Measurements from ENCODE around the gene RPS15. TPM values are rescaled to one million over a fixed set of nuclear protein-coding genes. Genes with fewer than 3 reads are reported as not detected.

RPS15 gene
- 697 TPM for total RNA-seq

GRCh38 chr19:1438035-1438932 lies at the start of gene RPS15:
Gene RPS15 (plus strand): TSS chr19:1438396. CDS start chr19:1438426, 30 bp downstream.

GRCh38 chr19:1401138-1401888 lies 36.9 kb upstream of the RPS15 start, which contains the start of gene GAMT:
Gene GAMT (minus strand): TSS chr19:1401542. CDS start chr19:1401476, 66 bp downstream.

GRCh38 chr19:1407528-1408299 lies 30.5 kb upstream of the RPS15 start, which contains the start of gene DAZAP1:
Gene DAZAP1 (plus strand): TSS chr19:1407586. CDS start chr19:1407774, 188 bp downstream.

GRCh38 chr19:1449467-1450442 lies 11.6 kb downstream of the RPS15 start, which contains the start of gene APC2:
Gene APC2 (plus strand): TSS chr19:1450121. CDS start chr19:1453002, 2,881 bp downstream.

GRCh38 chr19:1478934-1479707 lies 40.9 kb downstream of the RPS15 start, which contains the start of gene C19orf25:
Gene C19orf25 (minus strand): TSS chr19:1479215. CDS start chr19:1478903, 312 bp downstream.

Other genes with a start within 250 kb of the RPS15 start
- gene STK11, start 232.6 kb upstream of the RPS15 start, total RNA-seq = 78.9 TPM
- 2.3 TPM for gene CBARP, start 200.4 kb upstream of the RPS15 start, total RNA-seq
- 73.6 TPM for gene ATP5F1D, start 196.6 kb upstream of the RPS15 start, total RNA-seq
- 40.8 TPM for gene MIDN, start 189.8 kb upstream of the RPS15 start, total RNA-seq
- 748 TPM for gene CIRBP, start 169.1 kb upstream of the RPS15 start, total RNA-seq
- 16.6 TPM for gene FAM174C, start 162.9 kb upstream of the RPS15 start, total RNA-seq
- gene EFNA2, start 152.5 kb upstream of the RPS15 start, total RNA-seq = 2.9 TPM
- gene NDUFS7, start 54.5 kb upstream of the RPS15 start, total RNA-seq = 83.7 TPM
- 63.8 TPM for gene GAMT, start 36.9 kb upstream of the RPS15 start, total RNA-seq
- gene DAZAP1, start 30.8 kb upstream of the RPS15 start, total RNA-seq = 59.6 TPM
- 1.7 TPM for gene APC2, start 11.7 kb downstream of the RPS15 start, total RNA-seq
- 37.7 TPM for gene C19orf25, start 40.8 kb downstream of the RPS15 start, total RNA-seq
- gene PCSK4, start 52.0 kb downstream of the RPS15 start, total RNA-seq = 9.4 TPM
- gene REEP6, start 52.8 kb downstream of the RPS15 start, total RNA-seq = 4.0 TPM
- gene ADAMTSL5, start 74.6 kb downstream of the RPS15 start, total RNA-seq = 2.7 TPM
- 0.12 TPM for gene PLK5, start 85.7 kb downstream of the RPS15 start, total RNA-seq
- 52.7 TPM for gene MEX3D, start 129.9 kb downstream of the RPS15 start, total RNA-seq
- gene MBD3, start 154.5 kb downstream of the RPS15 start, total RNA-seq = 74.8 TPM
- 49.7 TPM for gene UQCR11, start 167.1 kb downstream of the RPS15 start, total RNA-seq
- 80.4 TPM for gene TCF3, start 214.2 kb downstream of the RPS15 start, total RNA-seq